Non-pigmented ciliary epithelial cell (primary cell): Measurements from ENCODE around the gene SHLD1.

ENCODE experiments used
- DNase-seq: peaks from one replicate; pipeline ENCODE4 v3.0.0-alpha.2; 2010; ENCODE audit warnings: low read depth

The SHLD1 gene

GRCh38 chr20:5893052-5893451, 142.9 kb downstream of the SHLD1 start:
- DNase-seq, result no peak

- no peak for DNase-seq
These were observed 143.4 kb downstream of the SHLD1 start for GRCh38 chr20:5893621-5894020.

- DNase-seq, result no peak
These were observed 145.4 kb downstream of the SHLD1 start for GRCh38 chr20:5895626-5896025.

DNA sequence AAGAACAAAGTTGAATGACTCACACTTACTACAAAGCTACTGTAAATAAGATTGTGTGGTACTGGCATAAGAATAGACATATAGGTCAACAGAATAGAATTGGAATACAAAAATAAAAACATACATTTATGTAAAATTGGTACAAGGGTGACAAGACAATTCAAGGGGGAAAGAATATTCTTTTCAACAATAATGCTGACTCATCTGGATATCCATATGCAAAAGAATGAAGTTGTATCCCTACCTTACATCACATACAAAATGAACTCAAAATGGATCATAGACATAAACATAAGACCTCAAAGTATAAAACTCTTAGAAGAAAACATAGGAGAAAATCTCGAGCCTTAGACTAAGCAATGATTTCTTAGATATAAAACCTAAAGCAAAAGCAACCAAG, 149.2 kb downstream of the SHLD1 start:
- DNase-seq, result no peak

GRCh38 chr20:5900908-5901307, 150.7 kb downstream of the SHLD1 start:
- no peak for DNase-seq

GRCh38 chr20:5908981-5909380, 158.8 kb downstream of the SHLD1 start:
- DNase-seq, result peak; percentile 31

DNA sequence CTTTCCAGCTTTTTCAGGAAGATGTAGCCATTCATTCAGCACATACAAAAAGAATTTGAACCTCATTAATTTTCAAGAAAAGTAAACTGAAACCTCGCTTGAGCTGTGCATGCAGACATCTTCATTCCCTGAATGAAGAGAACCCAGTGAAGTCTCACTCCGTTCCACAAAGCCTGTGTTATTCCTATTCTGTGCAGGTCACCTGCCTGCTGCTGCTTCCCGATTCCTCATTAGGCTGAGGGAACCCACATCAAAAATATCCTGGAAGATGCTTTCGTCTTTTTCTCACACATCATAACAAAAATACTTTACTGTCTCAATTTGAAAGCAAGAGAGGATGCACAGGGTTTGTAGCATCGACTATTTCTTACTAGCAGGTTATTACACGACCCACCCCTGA, 160.0 kb downstream of the SHLD1 start:
- DNase-seq, result no peak

- DNase-seq, result no peak
These were observed 163.0 kb downstream of the SHLD1 start for GRCh38 chr20:5913166-5913565.
